Transverse colon (tissue), 4 donors: ENCODE results near the gene HTT.

Source experiments
- CTCF ChIP-seq, 5 experiments: fragments of 200-600 bp in 3 of 5; fragments of 450-650 bp in 2 of 5; sonication (generic) in 3 of 5; IDR thresholded peaks; 1 replicate in 2 of 5; 2 replicates in 3 of 5; pipeline ENCODE4 v1.5.1; 2016 to 2017; ENCODE audit warnings: antibody characterized with exemption in 5 of 5, inconsistent platforms in 3 of 5, mild to moderate bottlenecking in 2 of 5, moderate library complexity in 1 of 5
- EP300 ChIP-seq: sonication (generic); formaldehyde crosslinking; IDR thresholded peaks from one replicate; pipeline ENCODE4 v1.6.1; 2017; ENCODE audit warnings: antibody characterized with exemption, low read depth
- POLR2AphosphoS5 ChIP-seq, 3 donors: sonication (generic); formaldehyde crosslinking; IDR thresholded peaks; one replicate each; pipeline ENCODE4 v1.6.1; 2016; ENCODE audit warnings: antibody characterized with exemption in 3 of 3

GRCh38 chr4:3192188-3192587 lies 117.7 kb downstream of the HTT start:
- no peak for TF ChIP-seq CTCF (IDR thresholded peaks at IDR 0.05)
- no peak for TF ChIP-seq EP300
- no peak for TF ChIP-seq POLR2AphosphoS5 (IDR thresholded peaks at IDR 0.05)
